HG03025 (cell line): ENCODE data around the gene FCHO2.

Experiments
- ATAC-seq: cut with Tn5 transposase; IDR thresholded peaks from one replicate; pipeline ENCODE4 v1.9.1; 2021; ENCODE audit warnings: mild to moderate bottlenecking, moderate library complexity; ENCODE audit not compliant: unreplicated experiment, low FRiP score

The FCHO2 gene

DNA sequence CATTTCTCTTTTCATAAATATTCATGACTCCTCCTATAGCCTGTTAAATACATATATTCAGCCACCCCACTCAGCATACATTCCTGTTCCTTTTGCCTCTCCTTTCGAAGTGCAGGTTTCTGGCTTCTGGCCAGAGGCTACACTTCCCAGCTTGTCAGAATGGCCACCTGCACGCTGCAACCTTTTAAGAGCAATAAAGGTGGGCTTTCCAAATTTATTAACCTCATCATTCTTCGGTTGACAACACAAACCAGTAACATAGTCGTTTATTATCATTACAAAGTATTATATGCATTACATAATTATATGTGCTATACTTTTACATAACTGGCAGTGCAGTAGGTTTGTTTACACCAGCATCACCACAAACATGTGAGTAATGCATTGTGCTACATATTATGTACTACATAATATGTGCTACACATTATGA lies 148.0 kb downstream of the FCHO2 start:
- ATAC-seq, result no peak

DNA sequence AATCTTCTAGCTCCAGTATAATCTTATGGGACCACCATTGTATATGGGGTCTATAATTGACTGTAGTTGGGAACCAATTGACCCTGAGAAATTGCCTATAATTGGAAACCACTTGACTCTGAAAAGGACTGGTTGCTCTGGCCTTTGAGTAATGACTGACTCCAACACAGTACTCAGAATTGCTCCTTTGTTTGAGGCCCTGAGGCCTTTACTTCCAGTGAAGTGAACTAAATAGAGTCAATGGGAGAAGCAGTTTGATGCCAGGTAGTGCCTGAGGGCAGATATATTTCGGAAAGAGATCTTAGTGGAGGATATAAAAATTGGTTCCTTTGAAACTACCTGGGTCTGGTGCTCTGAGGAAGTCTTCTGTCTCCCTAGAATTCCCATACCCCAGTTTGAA lies 148.5 kb downstream of the FCHO2 start:
- no peak for ATAC-seq

DNA sequence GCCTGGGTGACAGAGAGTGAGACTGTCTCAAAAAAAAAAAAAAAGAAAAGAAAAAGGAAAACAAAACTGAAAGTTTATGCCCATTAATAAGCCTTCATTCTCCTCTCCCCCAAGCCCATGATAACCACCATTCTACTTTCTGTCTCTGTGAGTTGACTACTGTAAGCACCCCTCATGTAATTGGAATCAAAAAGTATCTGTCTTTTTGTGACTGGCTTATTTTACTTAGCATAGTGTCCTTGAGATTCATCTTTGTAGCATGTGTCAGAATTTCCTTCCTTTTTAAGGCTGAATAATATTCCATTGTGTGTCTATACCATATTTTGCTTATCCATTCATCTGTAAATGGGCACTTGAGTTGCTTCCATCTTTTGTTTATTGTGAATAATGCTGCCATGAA lies 150.5 kb downstream of the FCHO2 start:
- ATAC-seq, result no peak

DNA sequence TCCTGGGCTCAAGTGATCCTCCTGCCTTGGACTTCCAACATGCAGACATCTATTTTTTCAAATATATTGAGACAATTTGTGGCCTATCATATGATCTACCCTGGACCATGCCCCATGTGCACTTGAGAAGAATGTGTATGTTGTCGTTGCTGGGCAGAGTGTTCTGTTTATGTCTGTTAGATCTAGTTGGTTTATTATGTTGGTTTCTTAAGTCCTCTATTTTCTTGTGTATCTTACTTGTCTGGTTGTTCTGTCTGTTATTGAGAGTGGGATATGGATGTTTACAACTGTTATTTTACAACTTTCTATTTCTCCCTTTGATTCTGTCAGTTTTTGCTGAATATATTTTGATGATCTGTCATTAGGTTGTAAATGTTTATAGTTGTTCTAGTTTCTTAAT lies 154.3 kb downstream of the FCHO2 start:
- no peak for ATAC-seq

DNA sequence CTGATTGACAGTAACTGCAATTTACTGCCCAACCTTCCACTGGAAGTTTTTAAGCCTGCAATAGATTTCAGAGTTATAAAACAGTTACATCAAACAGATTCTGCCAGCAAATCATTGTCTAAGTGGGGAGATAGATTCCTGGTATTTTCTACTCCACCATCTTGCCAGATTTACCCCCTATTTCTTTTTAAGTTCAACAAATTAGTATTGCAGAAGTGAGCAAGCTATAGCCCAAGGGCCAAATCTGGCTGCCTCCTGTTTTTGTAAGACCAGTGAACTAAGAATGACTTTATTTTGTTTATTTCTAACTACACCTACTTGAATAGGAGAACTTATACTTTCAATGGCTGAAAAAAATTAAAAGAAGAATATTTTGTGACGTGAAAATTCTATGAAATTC lies 155.7 kb downstream of the FCHO2 start:
- ATAC-seq, result no peak

DNA sequence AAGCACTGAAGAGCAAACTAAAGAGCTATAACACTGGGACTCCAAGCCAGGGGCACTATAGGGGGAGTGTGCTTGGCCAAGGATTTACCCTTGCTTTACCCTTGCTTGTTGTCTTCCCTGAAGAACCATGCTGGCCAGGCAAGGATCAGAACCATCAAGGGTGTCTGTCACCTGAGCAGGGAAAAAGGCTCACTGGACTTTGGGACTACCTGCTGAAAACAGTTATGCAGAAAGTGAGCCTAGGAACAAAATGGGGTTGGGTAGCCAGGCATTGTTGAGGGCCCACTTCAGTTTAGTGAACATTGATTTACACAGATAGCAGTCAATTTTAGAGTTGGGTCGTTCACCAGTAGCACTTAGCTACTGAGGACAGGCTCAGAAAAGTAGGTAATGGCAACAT lies 156.5 kb downstream of the FCHO2 start:
- no peak for ATAC-seq

DNA sequence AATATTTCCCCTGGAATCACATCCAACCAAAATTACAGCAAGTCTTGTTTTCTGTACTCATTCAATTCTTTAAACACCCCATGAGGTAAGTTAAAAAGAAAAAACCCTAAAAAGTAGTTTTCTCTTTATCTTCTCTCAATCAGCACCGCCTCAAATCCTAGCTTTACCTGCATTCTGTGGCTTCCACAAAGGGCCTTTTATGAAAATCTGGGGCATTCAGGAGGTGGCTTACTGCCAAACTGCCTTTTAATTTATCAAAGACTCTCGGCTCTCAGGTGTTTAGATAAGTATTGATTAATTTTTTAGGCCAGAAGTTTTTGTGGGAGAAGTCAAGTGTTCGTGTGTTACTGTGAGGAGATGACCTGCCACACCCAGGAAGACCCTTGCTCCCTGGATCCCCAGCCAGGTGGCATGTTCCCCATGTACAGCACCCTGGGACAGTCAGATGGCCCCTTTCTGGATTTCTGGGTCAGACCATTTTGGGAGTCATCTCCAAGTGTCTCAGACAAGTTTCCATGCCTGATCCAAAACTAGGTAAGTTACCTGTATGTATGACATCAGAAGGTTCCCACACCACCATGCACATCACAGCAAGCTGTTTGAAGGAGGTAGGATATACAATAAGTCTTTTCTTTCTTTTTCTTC lies 158.3 kb downstream of the FCHO2 start:
- ATAC-seq, result no peak

DNA sequence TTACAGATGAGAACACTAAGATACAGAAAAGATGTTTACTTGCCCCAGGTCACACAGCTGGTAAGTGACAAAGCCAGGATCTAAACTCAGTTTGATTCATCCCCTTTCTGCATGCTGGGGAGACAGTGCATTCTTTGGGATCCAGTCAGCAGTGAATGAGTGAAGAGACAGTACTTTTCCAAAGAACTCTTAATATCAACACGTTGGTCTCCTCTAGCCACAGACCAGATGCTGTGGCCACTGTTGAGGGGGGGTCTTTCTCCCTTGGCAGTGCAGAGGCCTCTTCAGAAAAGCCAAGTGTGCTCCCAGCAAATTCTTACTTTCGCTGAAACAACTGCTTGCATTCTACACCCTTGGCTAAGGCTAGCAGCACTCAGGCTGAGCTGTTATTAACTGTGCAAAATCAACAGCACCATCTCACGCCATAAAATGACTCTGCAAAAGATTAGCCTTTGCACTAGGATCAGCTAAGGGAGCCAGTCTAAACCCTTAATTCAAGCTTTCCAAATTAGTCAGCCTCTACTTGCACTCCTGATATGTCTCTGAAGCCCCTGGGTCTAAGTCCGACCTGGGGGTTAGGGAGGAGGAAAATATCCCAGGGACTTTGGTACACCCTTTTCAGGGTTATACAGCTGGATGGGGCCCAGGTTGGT lies 159.7 kb downstream of the FCHO2 start:
- no peak for ATAC-seq

DNA sequence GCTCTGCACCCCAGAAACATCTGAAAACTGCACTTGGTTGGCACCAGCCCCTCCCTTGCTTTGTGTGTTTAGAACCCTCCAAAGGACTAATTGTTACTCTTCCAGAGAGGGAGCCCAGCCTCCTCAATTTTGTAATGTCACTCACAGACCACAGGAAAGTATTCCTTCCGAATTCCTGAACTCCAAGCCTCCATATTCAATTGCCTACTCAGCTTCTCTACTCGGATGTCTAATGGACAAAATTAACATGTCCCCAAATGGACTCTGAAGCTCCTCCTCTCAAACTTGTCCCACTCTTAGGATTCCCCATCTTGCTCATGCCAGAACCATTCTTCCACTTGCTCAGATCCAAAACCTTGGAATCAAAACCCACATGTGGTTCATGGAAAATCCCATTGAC lies 160.7 kb downstream of the FCHO2 start:
- ATAC-seq, result no peak

DNA sequence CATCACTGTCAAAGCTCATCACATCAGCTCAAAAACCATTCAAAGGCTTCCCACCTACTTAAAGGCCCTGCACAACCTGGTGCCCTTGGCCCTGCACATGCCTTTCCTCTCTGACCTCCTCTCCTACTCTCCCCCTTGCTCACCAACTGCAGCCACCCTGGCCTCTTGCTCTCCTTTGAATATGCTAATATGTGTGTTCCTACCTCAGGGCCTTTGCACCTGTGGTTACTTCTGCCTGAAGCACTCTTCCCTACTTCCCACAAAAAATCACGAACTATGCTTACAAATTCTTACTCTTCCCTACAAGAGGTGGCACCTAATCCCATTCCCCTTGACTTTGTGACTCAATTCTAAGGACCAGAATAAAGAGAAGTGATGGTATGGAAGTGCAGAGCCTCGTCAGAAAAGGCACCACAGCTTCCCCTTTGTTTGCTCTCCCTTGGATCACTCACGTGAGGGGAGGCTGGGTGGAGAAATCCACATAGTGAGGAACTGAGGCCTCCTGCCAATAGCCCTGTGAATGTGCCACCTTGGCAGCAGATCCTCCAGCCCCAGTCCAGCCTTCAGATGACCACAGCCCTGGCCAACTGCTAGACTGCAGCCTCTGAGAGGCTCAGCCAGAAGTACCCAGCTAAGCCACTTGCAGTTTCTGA lies 161.4 kb downstream of the FCHO2 start:
- ATAC-seq, result no peak

DNA sequence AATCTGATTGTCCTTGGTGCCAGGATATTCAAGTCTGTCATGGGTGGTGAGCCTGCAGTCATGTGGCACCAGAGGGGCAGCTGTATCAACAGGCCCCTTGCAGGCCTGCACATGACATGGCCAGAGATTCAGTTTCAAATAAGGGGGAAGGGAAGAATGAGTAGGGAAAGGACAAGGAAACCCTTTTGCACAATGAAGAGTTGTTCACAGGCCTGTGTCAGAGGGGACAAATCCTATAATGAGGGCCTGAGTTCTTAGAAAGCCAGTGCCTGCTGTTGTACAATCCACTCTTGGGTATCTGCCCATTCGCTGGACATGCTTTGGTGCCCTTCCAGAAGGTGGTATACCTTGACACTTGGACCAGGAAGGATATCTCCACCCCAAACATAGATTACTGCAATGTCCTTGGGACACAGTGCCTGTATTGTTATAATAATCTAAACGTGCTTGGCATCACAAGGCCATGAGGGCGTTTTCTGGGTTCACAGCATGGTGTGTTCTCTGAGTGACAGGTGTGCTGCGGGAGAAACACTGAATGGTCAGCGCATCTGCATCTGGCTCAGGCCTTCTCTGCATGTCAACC lies 162.6 kb downstream of the FCHO2 start:
- no peak for ATAC-seq

DNA sequence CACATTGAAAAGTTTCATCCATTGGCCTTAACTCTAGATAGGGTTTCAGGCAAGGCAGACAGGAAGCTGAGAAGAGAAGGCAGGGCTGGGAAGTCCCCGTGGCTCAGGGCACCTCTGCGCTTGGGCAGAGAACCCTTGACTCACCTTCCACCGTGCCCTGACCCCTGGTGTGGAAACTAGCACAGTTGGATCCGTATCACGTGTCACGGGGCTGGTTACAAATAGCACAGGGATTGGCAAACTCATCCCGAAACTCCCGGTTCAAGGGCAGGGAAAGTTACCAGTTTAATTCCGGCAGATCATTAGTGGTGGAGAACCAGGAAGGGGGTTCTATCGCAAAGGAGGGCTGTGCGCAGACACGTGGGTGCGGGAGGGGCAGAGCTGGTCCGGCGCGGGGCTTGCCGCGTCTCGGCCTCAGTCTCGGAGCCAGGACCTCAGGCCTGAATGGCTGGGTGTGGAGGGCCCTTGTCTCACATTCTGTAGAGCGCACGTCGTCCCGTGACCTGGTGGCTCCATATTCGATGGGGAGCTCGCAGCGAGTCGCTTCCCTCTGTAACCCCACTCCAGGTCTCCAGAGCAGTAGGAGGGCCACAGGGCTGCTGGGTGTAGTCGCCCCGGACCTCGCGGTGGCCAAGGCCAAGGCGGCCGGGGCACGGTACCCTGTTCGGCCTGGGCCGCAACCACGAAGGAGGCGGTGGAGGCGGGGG lies 163.8 kb downstream of the FCHO2 start:
- no peak for ATAC-seq

DNA sequence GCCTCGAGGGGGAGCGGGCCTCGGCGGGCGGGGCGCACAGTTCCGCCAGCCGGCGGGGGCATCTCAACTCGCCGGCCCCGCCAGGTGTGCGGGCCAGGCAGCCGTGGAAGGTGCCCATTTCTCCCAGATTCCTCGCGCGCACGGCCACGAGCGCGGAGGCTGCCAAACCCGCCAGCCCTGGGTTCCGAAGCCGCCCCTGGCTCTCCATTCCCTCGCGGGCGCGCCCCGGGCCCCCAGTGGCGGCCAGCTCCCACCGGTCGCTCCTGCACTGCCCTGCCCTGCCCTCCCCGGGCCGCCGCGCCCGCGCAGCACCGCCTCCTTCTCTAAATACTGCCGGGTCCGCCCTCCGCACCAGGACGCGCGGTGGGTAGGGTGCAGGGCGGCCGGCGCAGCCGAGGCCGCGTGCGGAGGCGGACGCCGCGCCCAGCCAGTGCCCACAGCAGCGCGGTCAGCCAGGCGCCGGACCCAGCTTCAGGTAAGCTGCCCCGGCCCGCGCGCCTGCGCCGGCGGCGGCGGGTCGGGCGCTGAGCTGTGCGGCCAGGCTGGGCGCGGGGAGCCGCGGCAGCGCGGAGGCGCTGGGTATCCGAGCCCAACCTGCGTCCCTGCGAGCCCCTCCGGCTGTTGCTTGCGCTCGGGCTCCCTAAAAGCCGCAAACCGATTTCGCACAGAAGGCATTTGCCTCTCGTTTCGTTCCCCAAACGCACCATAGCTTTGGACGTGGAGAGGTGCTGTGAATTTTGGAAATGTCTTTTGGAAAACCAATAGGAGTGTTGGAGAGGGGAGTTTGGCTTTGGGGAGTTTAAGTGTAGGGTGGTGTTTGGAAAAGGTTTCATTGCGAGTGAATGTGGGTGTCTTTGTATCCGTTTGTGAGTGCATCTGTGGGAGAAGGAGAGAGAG lies 164.6 kb downstream of the FCHO2 start, which contains the start of gene TMEM171:
Gene TMEM171 (plus strand): TSS at position 354 of the 897 bp plus-strand sequence. CDS start 2,799 bp downstream, outside the sequence.
- ATAC-seq, result no peak

DNA sequence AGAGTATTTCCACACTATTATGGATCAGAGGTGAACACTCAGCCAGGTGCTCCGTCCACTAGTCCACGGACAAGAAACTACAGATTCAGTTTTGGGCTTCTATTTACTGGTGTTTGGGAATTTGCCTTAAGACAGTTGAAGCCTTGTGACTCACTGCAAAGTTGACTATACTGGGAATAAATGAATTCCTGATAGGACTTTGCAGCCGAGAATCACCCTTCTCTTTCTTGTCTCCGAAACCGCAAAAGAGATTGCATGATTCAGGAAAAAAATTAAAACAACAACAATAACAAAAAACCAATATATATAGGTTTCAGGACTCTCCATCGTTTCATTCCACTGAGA lies 165.2 kb downstream of the FCHO2 start:
- ATAC-seq, result no peak

DNA sequence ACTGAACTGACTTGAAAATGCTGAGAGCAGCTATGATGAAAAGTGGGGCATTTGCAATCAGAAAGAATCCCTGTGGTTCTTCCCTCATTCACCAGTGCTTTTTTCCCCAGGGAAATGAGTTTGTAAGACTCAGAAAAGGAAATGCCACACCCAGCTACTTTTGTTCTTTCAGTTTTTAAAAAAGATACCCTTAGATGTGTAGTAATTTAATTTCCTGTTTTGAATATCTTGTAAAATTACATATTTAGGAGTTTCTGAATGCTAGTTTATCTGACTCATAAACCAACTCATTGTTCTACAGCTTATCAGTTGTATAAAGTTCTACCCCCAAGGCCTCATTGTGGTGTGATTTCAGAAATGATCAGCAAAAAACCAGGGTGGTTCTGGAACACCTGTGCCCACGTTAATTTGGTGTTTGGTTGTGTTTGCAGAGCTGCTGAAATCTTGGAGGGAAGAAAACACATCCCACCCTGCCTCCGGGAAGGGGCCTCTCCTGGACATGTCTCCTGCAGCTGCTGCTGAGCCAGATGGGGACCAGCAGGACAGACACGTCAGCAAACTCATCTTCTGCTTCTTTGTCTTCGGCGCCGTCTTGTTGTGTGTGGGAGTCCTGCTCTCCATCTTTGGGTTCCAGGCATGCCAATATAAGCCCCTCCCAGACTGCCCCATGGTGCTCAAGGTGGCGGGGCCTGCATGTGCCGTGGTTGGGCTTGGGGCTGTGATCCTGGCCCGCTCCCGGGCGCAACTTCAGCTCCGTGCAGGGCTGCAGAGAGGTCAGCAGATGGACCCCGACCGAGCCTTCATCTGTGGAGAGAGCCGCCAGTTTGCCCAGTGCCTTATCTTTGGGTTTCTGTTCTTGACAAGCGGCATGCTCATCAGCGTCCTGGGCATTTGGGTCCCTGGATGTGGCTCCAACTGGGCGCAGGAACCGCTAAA lies 167.3 kb downstream of the FCHO2 start:
- no peak for ATAC-seq

DNA sequence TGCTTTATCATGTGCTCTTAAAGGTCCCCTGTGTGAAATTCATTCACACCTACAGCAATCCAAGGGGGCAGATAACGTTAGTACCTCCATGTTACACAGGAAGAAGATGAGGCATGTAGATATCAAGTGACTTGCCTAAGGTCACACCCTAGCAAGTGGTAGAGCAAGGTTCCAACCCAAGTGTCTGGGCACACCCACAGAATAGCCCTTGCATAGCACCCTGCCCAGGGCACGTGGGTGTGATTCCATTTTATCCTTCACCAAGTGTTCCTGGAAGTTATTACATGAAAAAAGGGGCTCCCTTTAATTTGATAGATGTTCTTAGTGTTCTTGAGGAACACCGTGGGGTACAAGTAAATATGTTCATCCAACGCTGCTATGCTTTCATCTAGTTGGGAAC lies 169.4 kb downstream of the FCHO2 start:
- ATAC-seq, result no peak

DNA sequence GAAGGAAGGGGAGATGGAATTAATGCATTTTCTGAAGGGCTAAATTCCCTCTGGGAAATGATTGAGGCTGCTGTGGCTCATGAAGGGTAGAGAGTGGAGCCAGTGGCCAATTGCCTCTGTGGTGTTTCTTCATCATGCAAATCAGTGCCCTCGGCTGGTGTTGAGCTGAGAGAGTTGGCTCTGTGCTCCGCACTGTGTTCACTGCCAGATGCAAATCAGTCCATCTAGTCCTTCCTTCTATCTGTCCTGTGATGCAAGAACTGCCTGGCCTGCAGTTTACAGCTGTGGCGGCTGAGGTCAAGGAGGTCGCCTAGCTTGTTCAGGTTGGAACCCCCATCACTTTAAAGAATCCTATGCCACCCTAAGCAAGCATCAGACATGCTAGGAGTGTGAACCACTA lies 170.5 kb downstream of the FCHO2 start:
- no peak for ATAC-seq

DNA sequence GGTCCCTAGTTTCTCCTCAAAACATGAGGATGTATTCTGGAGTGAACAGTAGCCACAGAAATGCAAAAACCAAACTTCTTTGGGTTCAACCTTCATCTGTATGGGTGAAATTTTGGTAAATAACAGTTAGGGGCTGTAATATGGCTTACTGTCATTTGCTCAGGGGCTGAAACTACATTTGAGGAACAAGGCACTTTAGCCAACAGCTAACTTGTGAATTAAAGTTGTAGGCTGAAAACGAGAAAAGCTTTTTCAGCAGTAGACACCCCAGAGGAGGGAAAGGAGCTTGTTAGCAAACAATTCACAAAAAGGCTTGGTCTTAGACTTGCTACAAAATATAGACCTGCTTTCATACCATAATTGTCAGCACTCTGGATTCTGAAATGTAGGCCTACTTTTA lies 171.1 kb downstream of the FCHO2 start:
- no peak for ATAC-seq

DNA sequence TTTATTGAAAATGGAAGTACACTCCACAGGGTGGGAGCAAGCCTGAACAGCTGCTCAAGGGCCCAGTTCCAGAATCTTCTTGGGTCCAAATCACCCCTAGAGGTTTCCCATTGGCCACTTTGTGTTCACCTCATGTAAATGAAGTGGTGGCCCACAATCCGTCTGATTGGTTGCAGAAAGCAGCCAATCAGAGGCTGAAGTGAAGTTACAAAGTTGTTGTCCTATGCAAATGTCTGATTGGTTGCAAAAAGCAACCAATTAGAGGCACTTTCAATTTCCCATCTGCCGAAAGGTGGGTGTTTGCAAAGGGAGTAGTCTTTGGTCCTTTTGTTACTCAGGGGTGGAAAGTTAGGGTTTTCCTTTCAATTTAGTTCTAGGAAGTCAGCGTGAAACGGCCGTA lies 173.3 kb downstream of the FCHO2 start:
- no peak for ATAC-seq
